Panc1 (cell line): Measurements from ENCODE around the gene CRYAA. TPM values are rescaled to one million over a fixed set of nuclear protein-coding genes. Genes with fewer than 3 reads are reported as not detected.

Experiments
- ATAC-seq: fragments of 200-7000 bp; cut with Tn5 transposase; 2 replicates; pipeline ENCODE4 v1.9.1; 2020; ENCODE audit warnings: mild to moderate bottlenecking, moderate library complexity
- BruUV-seq: library from RNA; stranded (reverse); fragments of 400-500 nt; replicated peaks from 2 replicates; lab custom pipeline; 2021; lab: Mats Ljungman, UMichigan
- CTCF ChIA-PET: fragments of 300-600 bp; sonication (Branson Sonifier 250); formaldehyde crosslinking; loops from one replicate; lab custom pipeline; 2022; ENCODE audit warnings: antibody characterized with exemption; lab: Charles Lee
- POLR2A ChIA-PET: fragments of 300-600 bp; sonication (Branson Sonifier 250); formaldehyde crosslinking; loops from one replicate; lab custom pipeline; 2022; ENCODE audit warnings: antibody characterized with exemption; lab: Charles Lee
- DNase-seq: peaks from one replicate; pipeline ENCODE4 v3.0.0-alpha.2; 2010; ENCODE audit warnings: low read depth, low spot score
- H3K27ac ChIP-seq: 2 replicates; pipeline ENCODE4 v1.5.1; 2011; ENCODE audit warnings: mild to moderate bottlenecking, low read length, inconsistent platforms
- H3K27me3 ChIP-seq: fragments of 200-500 bp; sonication (Bioruptor generic); 2 replicates; pipeline ENCODE4 v1.6.0; 2014; ENCODE audit warnings: low read length, inconsistent platforms; ENCODE audit not compliant: control insufficient read depth, insufficient read depth
- H3K36me3 ChIP-seq: fragments of 200-500 bp; sonication (Bioruptor generic); 2 replicates; pipeline ENCODE4 v1.5.1; 2014; ENCODE audit warnings: inconsistent platforms, mild to moderate bottlenecking, low read length, moderate library complexity; ENCODE audit not compliant: control insufficient read depth, insufficient read depth
- H3K4me1 ChIP-seq: 2 replicates; pipeline ENCODE4 v1.5.1; 2011; ENCODE audit warnings: inconsistent platforms, mild to moderate bottlenecking, low read length, moderate library complexity; ENCODE audit not compliant: control insufficient read depth, insufficient read depth
- H3K4me3 ChIP-seq, 2 experiments: 2 replicates each; pipeline ENCODE4 v1.5.1; 2011 to 2012; ENCODE audit warnings: low read depth in 2 of 2, low read length in 2 of 2, mild to moderate bottlenecking in 2 of 2, inconsistent platforms in 1 of 2, moderate library complexity in 1 of 2
- H3K9me3 ChIP-seq: fragments of 200-500 bp; sonication (Bioruptor generic); 2 replicates; pipeline ENCODE4 v1.5.1; 2014; ENCODE audit warnings: low read depth, mild to moderate bottlenecking, inconsistent platforms, low read length, moderate library complexity; ENCODE audit not compliant: control insufficient read depth, insufficient read depth
- CTCF ChIP-seq: fragments of 450-650 bp; IDR thresholded peaks from 2 replicates; pipeline ENCODE4 v1.5.1; 2017; ENCODE audit warnings: mild to moderate bottlenecking
- POLR2AphosphoS5 ChIP-seq: IDR thresholded peaks from 2 replicates; pipeline ENCODE4 v1.6.1; 2012; ENCODE audit warnings: mild to moderate bottlenecking, low read depth, low read length, moderate library complexity
- SIN3A ChIP-seq: IDR thresholded peaks from 2 replicates; pipeline ENCODE4 v1.6.1; 2012; ENCODE audit warnings: low read depth, mild to moderate bottlenecking, low read length, moderate library complexity, borderline replicate concordance; ENCODE audit not compliant: insufficient read depth
- TCF7L2 ChIP-seq: IDR thresholded peaks from 2 replicates; pipeline ENCODE4 v1.6.1; 2011; ENCODE audit warnings: mild to moderate bottlenecking, low read depth, low read length, inconsistent platforms
- in situ Hi-C: cut with HindIII; loops from 2 replicates; pipeline ENCODE4 v1.10.0; 2016; ENCODE audit warnings: low sequenced_read_pairs, low pct_unique_long_range_greater_than_20kb
- intact Hi-C: fragments of 100-400 bp; cut with micrococcal nuclease; formaldehyde crosslinking; loops from one replicate; pipeline ENCODE4 v1.10.0; 2022; ENCODE audit not compliant: unreplicated experiment
- total RNA-seq: library from RNA; stranded (reverse); gene quantifications from one replicate; pipeline ENCODE4 v1.2.1, GENCODE V29; 2021; ENCODE audit not compliant: unreplicated experiment
- TF ChIP-seq, protein P1 (sequence below), 2 experiments: IDR thresholded peaks; 2 replicates each; pipeline ENCODE4 v1.6.1; 2011 to 2012; ENCODE audit warnings: low read depth in 2 of 2, control low read depth in 1 of 2, low read length in 1 of 2, mild to moderate bottlenecking in 1 of 2, moderate library complexity in 1 of 2; ENCODE audit not compliant: insufficient read depth in 1 of 2

CRYAA gene
- total RNA-seq, 1 experiment from 2014 or later, result 2.1 TPM

- Histone ChIP-seq H3K9me3 (no peaks in the 10 kb centered on the region), H3K27ac (no peak overlapping the region), H3K4me3 (no peak overlapping the region), H3K4me1 (no peaks in the 10 kb centered on the region; the same call in 1 of the 2 replicates), H3K36me3 (no peaks in the 10 kb centered on the region), H3K27me3 (no peaks in the 10 kb centered on the region)
- CTCF ChIA-PET, result no interaction called here
- ATAC-seq, result no peak
- intact Hi-C loops, result no loop called here
- no TSS peak for BruUV-seq
- no peak for DNase-seq
- POLR2A ChIA-PET, result no interaction called here
- in situ Hi-C loops, result no loop called here
- TF ChIP-seq TCF7L2 (no peak), CTCF (no peak), POLR2AphosphoS5 (no peak), SIN3A (no peak)
- TF ChIP-seq, protein P1, sequence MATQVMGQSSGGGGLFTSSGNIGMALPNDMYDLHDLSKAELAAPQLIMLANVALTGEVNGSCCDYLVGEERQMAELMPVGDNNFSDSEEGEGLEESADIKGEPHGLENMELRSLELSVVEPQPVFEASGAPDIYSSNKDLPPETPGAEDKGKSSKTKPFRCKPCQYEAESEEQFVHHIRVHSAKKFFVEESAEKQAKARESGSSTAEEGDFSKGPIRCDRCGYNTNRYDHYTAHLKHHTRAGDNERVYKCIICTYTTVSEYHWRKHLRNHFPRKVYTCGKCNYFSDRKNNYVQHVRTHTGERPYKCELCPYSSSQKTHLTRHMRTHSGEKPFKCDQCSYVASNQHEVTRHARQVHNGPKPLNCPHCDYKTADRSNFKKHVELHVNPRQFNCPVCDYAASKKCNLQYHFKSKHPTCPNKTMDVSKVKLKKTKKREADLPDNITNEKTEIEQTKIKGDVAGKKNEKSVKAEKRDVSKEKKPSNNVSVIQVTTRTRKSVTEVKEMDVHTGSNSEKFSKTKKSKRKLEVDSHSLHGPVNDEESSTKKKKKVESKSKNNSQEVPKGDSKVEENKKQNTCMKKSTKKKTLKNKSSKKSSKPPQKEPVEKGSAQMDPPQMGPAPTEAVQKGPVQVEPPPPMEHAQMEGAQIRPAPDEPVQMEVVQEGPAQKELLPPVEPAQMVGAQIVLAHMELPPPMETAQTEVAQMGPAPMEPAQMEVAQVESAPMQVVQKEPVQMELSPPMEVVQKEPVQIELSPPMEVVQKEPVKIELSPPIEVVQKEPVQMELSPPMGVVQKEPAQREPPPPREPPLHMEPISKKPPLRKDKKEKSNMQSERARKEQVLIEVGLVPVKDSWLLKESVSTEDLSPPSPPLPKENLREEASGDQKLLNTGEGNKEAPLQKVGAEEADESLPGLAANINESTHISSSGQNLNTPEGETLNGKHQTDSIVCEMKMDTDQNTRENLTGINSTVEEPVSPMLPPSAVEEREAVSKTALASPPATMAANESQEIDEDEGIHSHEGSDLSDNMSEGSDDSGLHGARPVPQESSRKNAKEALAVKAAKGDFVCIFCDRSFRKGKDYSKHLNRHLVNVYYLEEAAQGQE (IDR thresholded peaks at IDR 0.05; ENCODE audit: insufficient read depth in 1 of 2, low read depth in 2 of 2, low read length in 1 of 2), result no peak
These were observed 28.0 kb downstream of the CRYAA start for GRCh38 chr21:43196826-43197225.

GRCh38 chr21:43198376-43198775 is 29.6 kb downstream of the CRYAA start:
- ChIA-PET POLR2A (no interaction called here), CTCF (no interaction called here)
- intact Hi-C loops, result no loop called here
- Histone ChIP-seq H3K36me3 (no peaks in the 10 kb centered on the region), H3K27me3 (no peaks in the 10 kb centered on the region), H3K27ac (no peak overlapping the region), H3K9me3 (no peaks in the 10 kb centered on the region), H3K4me3 (no peak overlapping the region), H3K4me1 (no peaks in the 10 kb centered on the region; the same call in 1 of the 2 replicates)
- BruUV-seq, result no TSS peak
- in situ Hi-C loops, result no loop called here
- no peak for TF ChIP-seq TCF7L2
- no peak for TF ChIP-seq SIN3A
- no peak for TF ChIP-seq POLR2AphosphoS5
- TF ChIP-seq CTCF, result no peak
- TF ChIP-seq, protein P1 (IDR thresholded peaks at IDR 0.05; ENCODE audit: insufficient read depth in 1 of 2, low read depth in 2 of 2, low read length in 1 of 2), result no peak
- DNase-seq (no peak), ATAC-seq (no peak)
